DOHH2 (cell line): Measurements from ENCODE around the gene SNTB2.

ENCODE experiments used
- EZH2phosphoT487 ChIP-seq: fragments of 200-600 bp; sonication (generic); IDR thresholded peaks from 2 replicates; pipeline ENCODE4 v1.6.1; 2017; ENCODE audit warnings: borderline replicate concordance, mild to moderate bottlenecking, antibody characterized with exemption, low read length, moderate library complexity, mixed read lengths
- TF ChIP-seq, protein P1 (sequence below): fragments of 200-600 bp; sonication (generic); IDR thresholded peaks from one replicate; pipeline ENCODE4 v1.5.1; 2014; ENCODE audit warnings: antibody characterized with exemption, mild to moderate bottlenecking, low read depth, low read length; ENCODE audit not compliant: poor library complexity, severe bottlenecking

DNA sequence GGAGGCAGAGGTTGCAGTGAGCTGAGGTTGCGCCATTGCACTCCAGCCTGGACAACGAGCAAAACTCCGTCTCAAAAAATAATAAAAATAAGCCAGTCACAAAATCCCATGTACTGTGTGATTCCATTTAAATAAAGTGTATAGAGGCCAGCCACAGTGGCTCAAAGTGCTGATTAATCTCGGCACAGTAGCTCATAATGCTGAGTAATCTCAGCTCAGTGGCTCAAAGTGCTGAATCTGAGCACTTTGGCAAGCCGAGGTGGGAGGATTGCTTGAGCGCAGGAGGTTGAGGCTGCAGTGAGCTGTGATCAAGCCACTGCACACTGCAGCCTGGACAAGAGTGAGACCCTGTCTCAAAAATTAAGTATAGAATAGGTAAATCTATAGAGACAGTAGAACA is 159.7 kb downstream of the SNTB2 start:
- TF ChIP-seq, protein P1, sequence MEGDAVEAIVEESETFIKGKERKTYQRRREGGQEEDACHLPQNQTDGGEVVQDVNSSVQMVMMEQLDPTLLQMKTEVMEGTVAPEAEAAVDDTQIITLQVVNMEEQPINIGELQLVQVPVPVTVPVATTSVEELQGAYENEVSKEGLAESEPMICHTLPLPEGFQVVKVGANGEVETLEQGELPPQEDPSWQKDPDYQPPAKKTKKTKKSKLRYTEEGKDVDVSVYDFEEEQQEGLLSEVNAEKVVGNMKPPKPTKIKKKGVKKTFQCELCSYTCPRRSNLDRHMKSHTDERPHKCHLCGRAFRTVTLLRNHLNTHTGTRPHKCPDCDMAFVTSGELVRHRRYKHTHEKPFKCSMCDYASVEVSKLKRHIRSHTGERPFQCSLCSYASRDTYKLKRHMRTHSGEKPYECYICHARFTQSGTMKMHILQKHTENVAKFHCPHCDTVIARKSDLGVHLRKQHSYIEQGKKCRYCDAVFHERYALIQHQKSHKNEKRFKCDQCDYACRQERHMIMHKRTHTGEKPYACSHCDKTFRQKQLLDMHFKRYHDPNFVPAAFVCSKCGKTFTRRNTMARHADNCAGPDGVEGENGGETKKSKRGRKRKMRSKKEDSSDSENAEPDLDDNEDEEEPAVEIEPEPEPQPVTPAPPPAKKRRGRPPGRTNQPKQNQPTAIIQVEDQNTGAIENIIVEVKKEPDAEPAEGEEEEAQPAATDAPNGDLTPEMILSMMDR = no peak
- no peak for TF ChIP-seq EZH2phosphoT487
